Liver (tissue), 9 donors: ENCODE data around the gene BOD1L1. TPM values are rescaled to one million over a fixed set of nuclear protein-coding genes. Genes with fewer than 3 reads are reported as not detected.

Experiments
- DNase-seq: peaks from one replicate; pipeline ENCODE4 v3.0.0-alpha.2; 2017; ENCODE audit warnings: low spot score
- H3K27ac ChIP-seq, 2 donors: one replicate each; pipeline ENCODE4 v1.7.0; 2013; ENCODE audit warnings: inconsistent platforms in 2 of 2, low read length in 2 of 2, control low read depth in 1 of 2, low read depth in 1 of 2, mild to moderate bottlenecking in 1 of 2
- H3K27me3 ChIP-seq, 4 donors: one replicate each; pipeline versions ENCODE4 v1.6.1 to v1.7.0; 2013; ENCODE audit warnings: low read length in 3 of 4, inconsistent platforms in 1 of 4, mild to moderate bottlenecking in 1 of 4, moderate library complexity in 1 of 4; ENCODE audit not compliant: control insufficient read depth in 4 of 4, insufficient read depth in 4 of 4
- H3K36me3 ChIP-seq, 4 donors: one replicate each; pipeline versions ENCODE4 v1.6.1 to v1.7.0; 2013; ENCODE audit warnings: low read length in 3 of 4, mild to moderate bottlenecking in 3 of 4, low read depth in 1 of 4, moderate library complexity in 1 of 4; ENCODE audit not compliant: control insufficient read depth in 4 of 4, insufficient read depth in 3 of 4
- H3K4me1 ChIP-seq, 4 donors: one replicate each; pipeline versions ENCODE4 v1.6.1 to v1.7.0; 2013; ENCODE audit warnings: low read length in 3 of 4, mild to moderate bottlenecking in 3 of 4, moderate library complexity in 1 of 4; ENCODE audit not compliant: control insufficient read depth in 4 of 4, insufficient read depth in 4 of 4
- H3K4me3 ChIP-seq, 3 donors: one replicate each; pipeline versions ENCODE4 v1.6.1 to v1.7.0; 2013; ENCODE audit warnings: low read length in 3 of 3, control low read depth in 1 of 3, low read depth in 1 of 3, mild to moderate bottlenecking in 1 of 3
- H3K9ac ChIP-seq, 2 donors: one replicate each; pipeline ENCODE4 v1.7.0; 2013; ENCODE audit warnings: low read length in 2 of 2, mild to moderate bottlenecking in 2 of 2, moderate library complexity in 2 of 2, control low read depth in 1 of 2, low read depth in 1 of 2
- H3K9me3 ChIP-seq, 4 donors: one replicate each; pipeline versions ENCODE4 v1.6.1 to v1.7.0; 2013; ENCODE audit warnings: low read length in 3 of 4; ENCODE audit not compliant: control insufficient read depth in 4 of 4
- ATF3 ChIP-seq: IDR thresholded peaks from 2 replicates; pipeline ENCODE4 v1.6.1; 2016; ENCODE audit warnings: antibody characterized with exemption
- EGR1 ChIP-seq, 2 donors: IDR thresholded peaks; 2 replicates each; pipeline ENCODE4 v1.6.1; 2016 to 2018; ENCODE audit warnings: antibody characterized with exemption in 2 of 2, low read depth in 2 of 2
- FOXA1 ChIP-seq: IDR thresholded peaks from 2 replicates; pipeline ENCODE4 v1.6.1; 2016; ENCODE audit warnings: antibody characterized with exemption
- FOXA2 ChIP-seq: IDR thresholded peaks from 2 replicates; pipeline ENCODE4 v1.6.1; 2016; ENCODE audit warnings: antibody characterized with exemption
- GABPA ChIP-seq, 2 donors: IDR thresholded peaks in 1 of 2; conservative IDR thresholded peaks in 1 of 2; 2 replicates each; pipeline ENCODE4 v1.6.1; 2016; ENCODE audit warnings: antibody characterized with exemption in 2 of 2, mild to moderate bottlenecking in 1 of 2, moderate library complexity in 1 of 2
- HNF4A ChIP-seq, 2 donors: conservative IDR thresholded peaks; 2 replicates each; pipeline ENCODE4 v1.6.1; 2016; ENCODE audit warnings: antibody characterized with exemption in 2 of 2, mild to moderate bottlenecking in 2 of 2
- HNF4G ChIP-seq: IDR thresholded peaks from 2 replicates; pipeline ENCODE4 v1.6.1; 2016; ENCODE audit warnings: antibody characterized with exemption
- JUND ChIP-seq, 2 donors: IDR thresholded peaks; 2 replicates each; pipeline ENCODE4 v1.6.1; 2016; ENCODE audit warnings: antibody characterized with exemption in 2 of 2
- NR2F2 ChIP-seq: IDR thresholded peaks from 2 replicates; pipeline ENCODE4 v1.6.1; 2016; ENCODE audit warnings: antibody characterized with exemption
- RXRA ChIP-seq, 2 donors: IDR thresholded peaks; 2 replicates each; pipeline ENCODE4 v1.6.1; 2017 to 2018; ENCODE audit warnings: antibody characterized with exemption in 2 of 2, mild to moderate bottlenecking in 1 of 2
- TAF1 ChIP-seq: conservative IDR thresholded peaks from 2 replicates; pipeline ENCODE4 v1.6.1; 2016; ENCODE audit warnings: antibody characterized with exemption, mild to moderate bottlenecking
- YY1 ChIP-seq: IDR thresholded peaks from 2 replicates; pipeline ENCODE4 v1.6.1; 2016; ENCODE audit warnings: antibody characterized with exemption, mild to moderate bottlenecking
- WGBS: extraction: QIAGEN DNeasy Blood & Tissue Kit; methylation state at CpG from one replicate; pipeline ENCODE4 v1.1.7; 2013; 5-methylcytosine and 5-hydroxymethylcytosine counted together
- polyA plus RNA-seq, 2 donors: library from polyadenylated mRNA; stranded (reverse) in 1 of 2; unstranded in 1 of 2; fragments of 200-250 nt in 1 of 2; fragments of >200 nt in 1 of 2; fragmentation: Nextera tagmentation in 1 of 2; extraction: Ambion mirVana in 1 of 2; gene quantifications; one replicate each; pipeline versions ENCODE4 v1.2.1 to v1.2.3, GENCODE V29; 2013 to 2015
- total RNA-seq, 2 donors: library from RNA; depleted of rRNA; stranded (reverse); fragments of >200 nt; gene quantifications; one replicate each; pipeline ENCODE4 v1.2.3, GENCODE V29; 2014
- TF ChIP-seq, protein P1 (sequence below): fragments of 150-350 bp; IDR thresholded peaks from 2 replicates; pipeline ENCODE4 v1.5.1; 2017; ENCODE audit warnings: improper control_type of control experiment, low read depth, low read length; ENCODE audit not compliant: missing input control
- TF ChIP-seq, protein P2 (sequence below): IDR thresholded peaks from 2 replicates; pipeline ENCODE4 v1.6.1; 2016; ENCODE audit warnings: antibody characterized with exemption
- TF ChIP-seq, protein P3 (sequence below): IDR thresholded peaks from 2 replicates; pipeline ENCODE4 v1.6.1; 2016; ENCODE audit warnings: antibody characterized with exemption
- donor health status: healthy.
- donor health status: healthy.
- donor health status: healthy.
- donor health status: healthy.
- donor health status: healthy.

Gene BOD1L1
- total and polyA plus RNA-seq, 4 donors: 4.1 to 19.2 (median 10.2) TPM

- no peak for TF ChIP-seq HNF4G
- TF ChIP-seq FOXA1: no peak
- TF ChIP-seq, protein P1, sequence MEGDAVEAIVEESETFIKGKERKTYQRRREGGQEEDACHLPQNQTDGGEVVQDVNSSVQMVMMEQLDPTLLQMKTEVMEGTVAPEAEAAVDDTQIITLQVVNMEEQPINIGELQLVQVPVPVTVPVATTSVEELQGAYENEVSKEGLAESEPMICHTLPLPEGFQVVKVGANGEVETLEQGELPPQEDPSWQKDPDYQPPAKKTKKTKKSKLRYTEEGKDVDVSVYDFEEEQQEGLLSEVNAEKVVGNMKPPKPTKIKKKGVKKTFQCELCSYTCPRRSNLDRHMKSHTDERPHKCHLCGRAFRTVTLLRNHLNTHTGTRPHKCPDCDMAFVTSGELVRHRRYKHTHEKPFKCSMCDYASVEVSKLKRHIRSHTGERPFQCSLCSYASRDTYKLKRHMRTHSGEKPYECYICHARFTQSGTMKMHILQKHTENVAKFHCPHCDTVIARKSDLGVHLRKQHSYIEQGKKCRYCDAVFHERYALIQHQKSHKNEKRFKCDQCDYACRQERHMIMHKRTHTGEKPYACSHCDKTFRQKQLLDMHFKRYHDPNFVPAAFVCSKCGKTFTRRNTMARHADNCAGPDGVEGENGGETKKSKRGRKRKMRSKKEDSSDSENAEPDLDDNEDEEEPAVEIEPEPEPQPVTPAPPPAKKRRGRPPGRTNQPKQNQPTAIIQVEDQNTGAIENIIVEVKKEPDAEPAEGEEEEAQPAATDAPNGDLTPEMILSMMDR: no peak
- TF ChIP-seq JUND (IDR thresholded peaks at IDR 0.05): no peak
- TF ChIP-seq TAF1: no peak
- no peak for TF ChIP-seq FOXA2
- no peak for TF ChIP-seq EGR1 (IDR thresholded peaks at IDR 0.05; ENCODE audit: low read depth in 2 of 2)
- TF ChIP-seq YY1: no peak
- no peak for TF ChIP-seq GABPA (IDR thresholded peaks at IDR 0.05 in 1 of 2, conservative IDR thresholded peaks at IDR 0.05 in 1 of 2)
Observed at GRCh38 chr4:13670456-13671160, 43.1 kb upstream of the BOD1L1 start (continued).

DNA sequence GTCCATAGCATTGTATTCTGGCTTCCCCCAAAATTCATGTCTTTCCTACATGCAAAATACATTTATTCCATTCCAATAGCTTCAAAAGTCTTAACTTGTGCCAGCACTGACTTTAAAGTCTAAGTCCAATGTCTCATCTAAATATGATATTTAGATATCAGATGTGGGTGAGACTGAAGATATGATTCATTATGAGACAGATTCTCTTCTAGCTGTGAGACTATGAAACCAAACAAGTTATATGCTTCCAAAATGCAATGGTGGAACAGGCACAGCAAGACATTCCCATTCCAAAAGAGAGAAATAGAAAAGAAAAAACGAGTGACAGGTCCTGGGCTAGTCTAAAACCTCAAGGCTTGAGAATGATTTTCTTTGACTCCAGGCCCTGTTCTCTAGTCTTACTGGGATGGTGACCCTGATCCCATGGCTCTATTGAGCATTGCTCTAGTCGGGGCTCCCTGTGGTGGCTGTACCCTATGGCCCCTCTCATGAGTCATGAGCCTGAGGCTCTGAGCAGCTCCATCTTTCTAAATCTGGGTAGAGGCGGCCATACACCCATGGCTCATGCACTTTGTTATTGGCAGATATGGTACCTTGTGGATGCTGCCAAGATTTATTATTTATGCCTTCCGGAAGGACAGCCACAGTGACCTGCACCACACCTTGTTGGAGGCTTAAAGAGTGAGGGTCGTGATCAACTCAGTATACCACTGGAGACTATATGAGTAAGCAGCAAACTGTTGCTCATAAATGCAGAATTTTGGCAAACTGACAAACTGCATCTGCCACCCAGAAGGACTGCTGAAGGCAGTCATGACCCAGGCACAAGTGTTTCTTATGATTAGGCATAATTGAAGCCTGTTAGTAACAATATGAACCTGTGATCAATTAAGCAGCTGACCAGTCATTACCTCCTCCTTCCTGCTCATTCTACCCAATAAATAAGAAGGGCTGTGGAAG lies 38.5 kb upstream of the BOD1L1 start:
- Histone ChIP-seq H3K36me3 (no peaks in the 10 kb centered on the region), H3K9me3 (no peaks in the 10 kb centered on the region), H3K4me1 (peaks cover 0 to 2% (median 0%) of the 10 kb centered on the region in 4 donors), H3K4me3 (no peak overlapping the region), H3K9ac (no peak overlapping the region), H3K27ac (no peak overlapping the region), H3K27me3 (no peaks in the 10 kb centered on the region)
- 71% methylated on average over 5 of the region's 5 CpGs for WGBS
- TF ChIP-seq HNF4A (conservative IDR thresholded peaks at IDR 0.05): no peak
- no peak for TF ChIP-seq JUND (IDR thresholded peaks at IDR 0.05)
- no peak for TF ChIP-seq NR2F2
- TF ChIP-seq RXRA (IDR thresholded peaks at IDR 0.05): no peak
- no peak for TF ChIP-seq ATF3
- TF ChIP-seq, protein P1: no peak
- TF ChIP-seq, protein P2, sequence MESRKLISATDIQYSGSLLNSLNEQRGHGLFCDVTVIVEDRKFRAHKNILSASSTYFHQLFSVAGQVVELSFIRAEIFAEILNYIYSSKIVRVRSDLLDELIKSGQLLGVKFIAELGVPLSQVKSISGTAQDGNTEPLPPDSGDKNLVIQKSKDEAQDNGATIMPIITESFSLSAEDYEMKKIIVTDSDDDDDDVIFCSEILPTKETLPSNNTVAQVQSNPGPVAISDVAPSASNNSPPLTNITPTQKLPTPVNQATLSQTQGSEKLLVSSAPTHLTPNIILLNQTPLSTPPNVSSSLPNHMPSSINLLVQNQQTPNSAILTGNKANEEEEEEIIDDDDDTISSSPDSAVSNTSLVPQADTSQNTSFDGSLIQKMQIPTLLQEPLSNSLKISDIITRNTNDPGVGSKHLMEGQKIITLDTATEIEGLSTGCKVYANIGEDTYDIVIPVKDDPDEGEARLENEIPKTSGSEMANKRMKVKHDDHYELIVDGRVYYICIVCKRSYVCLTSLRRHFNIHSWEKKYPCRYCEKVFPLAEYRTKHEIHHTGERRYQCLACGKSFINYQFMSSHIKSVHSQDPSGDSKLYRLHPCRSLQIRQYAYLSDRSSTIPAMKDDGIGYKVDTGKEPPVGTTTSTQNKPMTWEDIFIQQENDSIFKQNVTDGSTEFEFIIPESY: no peak
- no peak for TF ChIP-seq GABPA (IDR thresholded peaks at IDR 0.05 in 1 of 2, conservative IDR thresholded peaks at IDR 0.05 in 1 of 2)
- no peak for TF ChIP-seq TAF1
- TF ChIP-seq YY1: no peak
- no peak for TF ChIP-seq FOXA1
- no peak for TF ChIP-seq FOXA2
- TF ChIP-seq EGR1 (IDR thresholded peaks at IDR 0.05; ENCODE audit: low read depth in 2 of 2): no peak
- TF ChIP-seq, protein P3, sequence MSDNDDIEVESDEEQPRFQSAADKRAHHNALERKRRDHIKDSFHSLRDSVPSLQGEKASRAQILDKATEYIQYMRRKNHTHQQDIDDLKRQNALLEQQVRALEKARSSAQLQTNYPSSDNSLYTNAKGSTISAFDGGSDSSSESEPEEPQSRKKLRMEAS: no peak
- TF ChIP-seq HNF4G: no peak
- DNase-seq: no peak
